K562 (cell line): Measurements from ENCODE around the gene VSNL1. TPM values are rescaled to one million over a fixed set of nuclear protein-coding genes. Genes with fewer than 3 reads are reported as not detected.

Source experiments
- FOXK2 ChIP-seq, 2 experiments: fragments of 450-650 bp; IDR thresholded peaks in 1 of 2; conservative IDR thresholded peaks in 1 of 2; 2 replicates each; pipeline ENCODE4 v1.6.1; 2016; ENCODE audit warnings: low read depth in 2 of 2, mild to moderate bottlenecking in 1 of 2
- HDAC2 ChIP-seq: fragments of 450-650 bp; IDR thresholded peaks from 2 replicates; pipeline ENCODE4 v1.6.1; 2016; ENCODE audit warnings: mild to moderate bottlenecking
- HOXB6 ChIP-seq: fragments of 250-450 bp; sonication (Bioruptor Pico); IDR thresholded peaks from 2 replicates; pipeline ENCODE4 v1.5.1; 2022; ENCODE audit warnings: mild to moderate bottlenecking, borderline replicate concordance
- MEF2A ChIP-seq: IDR thresholded peaks from 2 replicates; pipeline ENCODE4 v1.6.1; 2011; ENCODE audit warnings: low read depth, mild to moderate bottlenecking, low read length, moderate library complexity; ENCODE audit not compliant: control insufficient read depth
- MTF1 ChIP-seq: fragments of 250-450 bp; sonication (Bioruptor Pico); IDR thresholded peaks from 2 replicates; pipeline ENCODE4 v1.9.0; 2021; ENCODE audit warnings: moderate library complexity, mild to moderate bottlenecking, inconsistent platforms, borderline replicate concordance
- MYC ChIP-seq, 2 experiments: fragments of 250-450 bp in 1 of 2; sonication (Bioruptor Pico) in 1 of 2; IDR thresholded peaks; 2 replicates each; pipeline versions ENCODE4 v1.5.1 to v1.6.1; 2012 to 2021; ENCODE audit warnings: low read depth in 2 of 2, borderline replicate concordance in 1 of 2, improper control_type of control experiment in 1 of 2, low read length in 1 of 2, mild to moderate bottlenecking in 1 of 2, moderate library complexity in 1 of 2
- POLR2B ChIP-seq: fragments of 450-650 bp; IDR thresholded peaks from 2 replicates; pipeline ENCODE4 v1.6.1; 2018; ENCODE audit warnings: low read depth; ENCODE audit not compliant: partially characterized antibody
- RCOR1 ChIP-seq, 2 experiments: IDR thresholded peaks; 2 replicates each; pipeline ENCODE4 v1.6.1; 2012; ENCODE audit warnings: low read depth in 2 of 2, low read length in 2 of 2, borderline replicate concordance in 1 of 2, improper control_type of control experiment in 1 of 2
- ZNF274 ChIP-seq: IDR thresholded peaks from 2 replicates; pipeline ENCODE4 v1.6.1; 2011; ENCODE audit warnings: low read depth, mild to moderate bottlenecking, low read length, moderate library complexity, borderline replicate concordance
- ZNF311 ChIP-seq: fragments of 250-450 bp; sonication (Bioruptor Pico); IDR thresholded peaks from 2 replicates; pipeline ENCODE4 v1.4.0; 2020; ENCODE audit warnings: mild to moderate bottlenecking, moderate library complexity
- ZNF785 ChIP-seq: fragments of 250-450 bp; sonication (Bioruptor Pico); IDR thresholded peaks from 2 replicates; pipeline ENCODE4 v1.4.0; 2020; ENCODE audit warnings: mild to moderate bottlenecking
- polyA plus RNA-seq, 8 experiments: library from polyadenylated mRNA; depleted of rRNA in 4 of 8; stranded (reverse) in 5 of 8; unstranded in 3 of 8; fragments of >200 nt; fragmentation: Nextera tagmentation in 2 of 8; fragmentation: Illumina TruSeq in 1 of 8; extraction: Ambion mirVana in 2 of 8; extraction: Trizol in 1 of 8; gene quantifications; 2 replicates each; pipeline versions ENCODE4 v1.2.1 to v1.2.3, GENCODE V29; 2011 to 2014; ENCODE audit warnings: inconsistent platforms in 1 of 8, missing spikeins in 1 of 8
- total RNA-seq, 7 experiments: library from RNA; depleted of rRNA in 6 of 7; stranded (reverse); fragments of >200 nt in 6 of 7; fragmentation: Illumina TruSeq in 2 of 7; extraction: Trizol in 2 of 7; gene quantifications; 2 replicates each; pipeline versions ENCODE4 v1.2.1 to v1.2.3, GENCODE V29; 2011 to 2021; ENCODE audit warnings: low replicate concordance in 1 of 7
- TF ChIP-seq, protein P1 (sequence below), 3 experiments: fragments of 200-800 bp in 1 of 3; fragments of 250-450 bp in 1 of 3; fragments of 450-650 bp in 1 of 3; sonication (Bioruptor Pico) in 1 of 3; sonication (Bioruptor generic) in 1 of 3; formaldehyde crosslinking in 1 of 3; IDR thresholded peaks; 2 replicates each; pipeline versions ENCODE4 v1.6.1 to v1.8.0; 2016 to 2022; ENCODE audit warnings: mild to moderate bottlenecking in 2 of 3, missing genetic modification characterization in 2 of 3, missing compliant biosample characterization in 1 of 3, moderate library complexity in 1 of 3
- TF ChIP-seq, protein P2 (sequence below): sonication (generic); formaldehyde crosslinking; IDR thresholded peaks from 2 replicates; pipeline ENCODE4 v1.8.0; 2022; ENCODE audit warnings: mild to moderate bottlenecking, missing genetic modification reagents, borderline replicate concordance

VSNL1 gene
- total and polyA plus RNA-seq, 9 of the 15 experiments (the other 6 are each of a cell fraction or from before 2014, with no cell fraction given) = 0.20 TPM; not detected in 8

DNA sequence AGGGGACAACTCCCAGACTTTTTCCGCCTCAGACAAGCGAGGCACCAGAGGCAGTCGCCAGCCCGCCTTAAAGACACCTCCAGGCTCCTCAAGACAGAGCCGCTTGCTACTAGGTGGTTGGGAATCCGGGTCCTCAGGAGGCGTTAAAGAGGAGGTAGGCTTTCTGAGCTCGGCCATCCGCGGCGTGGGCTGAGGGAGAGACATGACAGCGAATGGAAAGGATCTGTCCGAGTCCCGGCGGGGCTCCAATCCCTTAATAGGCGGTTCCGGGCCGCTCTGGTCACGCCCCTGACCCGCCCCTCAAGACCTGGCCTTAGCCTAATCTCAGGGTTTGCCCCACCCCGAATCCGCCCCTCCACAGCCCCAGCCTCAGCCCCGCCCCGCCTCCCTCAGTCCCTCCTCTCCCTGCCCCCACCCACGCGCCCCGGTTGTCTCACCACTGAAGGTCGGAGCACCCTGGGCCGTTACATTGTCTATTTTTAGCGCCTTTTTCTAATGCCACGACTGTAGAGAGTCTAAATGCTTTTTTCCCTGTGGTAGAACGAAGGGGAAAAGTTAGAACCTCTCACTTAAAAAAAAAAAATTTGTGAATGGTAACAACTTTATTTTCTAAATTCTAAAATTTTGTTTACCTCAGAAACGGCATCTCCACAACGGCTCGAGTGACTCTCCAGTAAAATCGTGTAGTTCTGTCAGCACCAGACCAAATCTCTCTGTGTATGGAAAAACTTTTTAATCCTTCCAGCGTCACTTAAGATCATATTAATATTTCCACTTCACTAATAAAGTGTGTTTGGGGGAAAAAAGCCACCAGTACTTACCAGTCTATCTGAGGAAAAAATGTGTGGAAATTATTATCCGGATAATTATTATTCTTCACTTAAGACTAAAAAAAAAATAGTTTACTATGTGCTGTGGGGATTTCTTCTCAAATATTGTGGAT is 22.0 kb upstream of the VSNL1 start, which contains the start of gene RAD51AP2 (continued):
- TF ChIP-seq MYC (IDR thresholded peaks at IDR 0.05; ENCODE audit: low read depth, low read length) (peak; percentile 50), MYC (CRISPR knock-in tag; IDR thresholded peaks at IDR 0.05; ENCODE audit: borderline replicate concordance, low read depth) (no peak), HOXB6 (CRISPR knock-in tag) (no peak), HDAC2 (no peak), ZNF274 (no peak), FOXK2 (conservative IDR thresholded peaks at IDR 0.05 in 1 of 2, IDR thresholded peaks at IDR 0.05 in 1 of 2; ENCODE audit: low read depth in 2 of 2) (no peak), MEF2A (peak; percentile 96), MTF1 (CRISPR knock-in tag) (no peak), RCOR1 (IDR thresholded peaks at IDR 0.05; ENCODE audit: borderline replicate concordance in 1 of 2, low read depth in 2 of 2, low read length in 2 of 2) (no peak), POLR2B (peak; percentile 59), ZNF311 (CRISPR knock-in tag) (no peak), ZNF785 (no peak)
- TF ChIP-seq, protein P1, sequence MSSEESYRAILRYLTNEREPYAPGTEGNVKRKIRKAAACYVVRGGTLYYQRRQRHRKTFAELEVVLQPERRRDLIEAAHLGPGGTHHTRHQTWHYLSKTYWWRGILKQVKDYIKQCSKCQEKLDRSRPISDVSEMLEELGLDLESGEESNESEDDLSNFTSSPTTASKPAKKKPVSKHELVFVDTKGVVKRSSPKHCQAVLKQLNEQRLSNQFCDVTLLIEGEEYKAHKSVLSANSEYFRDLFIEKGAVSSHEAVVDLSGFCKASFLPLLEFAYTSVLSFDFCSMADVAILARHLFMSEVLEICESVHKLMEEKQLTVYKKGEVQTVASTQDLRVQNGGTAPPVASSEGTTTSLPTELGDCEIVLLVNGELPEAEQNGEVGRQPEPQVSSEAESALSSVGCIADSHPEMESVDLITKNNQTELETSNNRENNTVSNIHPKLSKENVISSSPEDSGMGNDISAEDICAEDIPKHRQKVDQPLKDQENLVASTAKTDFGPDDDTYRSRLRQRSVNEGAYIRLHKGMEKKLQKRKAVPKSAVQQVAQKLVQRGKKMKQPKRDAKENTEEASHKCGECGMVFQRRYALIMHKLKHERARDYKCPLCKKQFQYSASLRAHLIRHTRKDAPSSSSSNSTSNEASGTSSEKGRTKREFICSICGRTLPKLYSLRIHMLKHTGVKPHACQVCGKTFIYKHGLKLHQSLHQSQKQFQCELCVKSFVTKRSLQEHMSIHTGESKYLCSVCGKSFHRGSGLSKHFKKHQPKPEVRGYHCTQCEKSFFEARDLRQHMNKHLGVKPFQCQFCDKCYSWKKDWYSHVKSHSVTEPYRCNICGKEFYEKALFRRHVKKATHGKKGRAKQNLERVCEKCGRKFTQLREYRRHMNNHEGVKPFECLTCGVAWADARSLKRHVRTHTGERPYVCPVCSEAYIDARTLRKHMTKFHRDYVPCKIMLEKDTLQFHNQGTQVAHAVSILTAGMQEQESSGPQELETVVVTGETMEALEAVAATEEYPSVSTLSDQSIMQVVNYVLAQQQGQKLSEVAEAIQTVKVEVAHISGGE (CRISPR knock-in tag; IDR thresholded peaks at IDR 0.05) = no peak
- TF ChIP-seq, protein P2, sequence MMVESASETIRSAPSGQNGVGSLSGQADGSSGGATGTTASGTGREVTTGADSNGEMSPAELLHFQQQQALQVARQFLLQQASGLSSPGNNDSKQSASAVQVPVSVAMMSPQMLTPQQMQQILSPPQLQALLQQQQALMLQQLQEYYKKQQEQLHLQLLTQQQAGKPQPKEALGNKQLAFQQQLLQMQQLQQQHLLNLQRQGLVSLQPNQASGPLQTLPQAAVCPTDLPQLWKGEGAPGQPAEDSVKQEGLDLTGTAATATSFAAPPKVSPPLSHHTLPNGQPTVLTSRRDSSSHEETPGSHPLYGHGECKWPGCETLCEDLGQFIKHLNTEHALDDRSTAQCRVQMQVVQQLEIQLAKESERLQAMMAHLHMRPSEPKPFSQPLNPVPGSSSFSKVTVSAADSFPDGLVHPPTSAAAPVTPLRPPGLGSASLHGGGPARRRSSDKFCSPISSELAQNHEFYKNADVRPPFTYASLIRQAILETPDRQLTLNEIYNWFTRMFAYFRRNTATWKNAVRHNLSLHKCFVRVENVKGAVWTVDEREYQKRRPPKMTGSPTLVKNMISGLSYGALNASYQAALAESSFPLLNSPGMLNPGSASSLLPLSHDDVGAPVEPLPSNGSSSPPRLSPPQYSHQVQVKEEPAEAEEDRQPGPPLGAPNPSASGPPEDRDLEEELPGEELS (CRISPR knock-in tag) = no peak
